ENCODE measurements around the gene MUC21. TPM values are rescaled to one million over a fixed set of nuclear protein-coding genes. Genes with fewer than 3 reads are reported as not detected.
A peak's percentile ranks its signal among the peaks of the same experiment; 100 is the strongest.
"Not testable (repeated sequence)": the region's sequence is repeated elsewhere in the genome, so short reads cannot be mapped to it uniquely, and the experiment has no call there.

Gene MUC21
- total RNA-seq: not detected

- DNase-seq: no peak
Measured at GRCh38 chr6:30983439-30983838, at the start of gene MUC21. TSS of gene MUC21 (plus strand) at chr6:30983718. CDS start at chr6:30983959, 241 bp downstream.

- DNase-seq: no peak
Measured at GRCh38 chr6:30935018-30935417, 48.5 kb upstream of the MUC21 start.

- no peak for DNase-seq
Measured at GRCh38 chr6:30937265-30937664, 46.3 kb upstream of the MUC21 start.

DNA sequence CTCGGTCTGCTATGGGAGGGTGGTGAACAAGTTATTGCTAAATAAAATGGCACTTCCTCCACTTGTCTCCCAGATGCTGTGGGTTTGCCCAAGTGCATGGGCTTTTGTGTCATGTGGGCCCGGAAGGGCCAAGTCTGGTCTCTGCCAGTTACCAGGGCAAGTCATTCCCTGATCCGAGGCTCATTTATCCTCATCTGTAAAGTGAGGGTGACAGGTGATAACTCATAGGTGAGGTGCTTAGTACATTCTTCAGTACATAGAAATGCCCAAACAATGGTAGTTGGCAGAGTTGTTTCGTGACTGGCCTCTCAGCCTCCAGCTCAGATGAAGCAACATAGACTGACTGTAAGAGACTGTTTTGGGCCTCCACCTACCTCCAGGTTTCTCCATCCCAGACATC is 44.8 kb upstream of the MUC21 start:
- DNase-seq: no peak

DNA sequence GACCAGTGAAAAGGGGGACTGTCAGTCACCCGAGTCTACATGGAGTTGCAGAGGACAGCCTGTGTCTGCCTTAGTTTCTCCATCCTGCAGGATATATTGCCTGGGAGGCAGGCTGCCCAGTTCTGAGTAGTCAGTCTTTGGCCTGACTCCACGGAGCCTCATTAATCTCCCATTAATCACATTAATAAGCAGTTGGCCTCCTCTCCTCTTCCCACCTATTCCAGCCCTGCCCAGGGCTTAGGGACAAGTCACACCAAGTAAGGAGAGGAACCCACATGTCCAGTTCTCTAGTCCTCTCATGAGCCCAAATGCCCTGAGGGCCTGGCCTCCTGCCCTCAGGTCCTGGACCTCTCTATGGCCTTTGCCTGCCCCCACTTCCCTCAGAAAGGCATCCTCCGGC is 44.0 kb upstream of the MUC21 start:
- no peak for DNase-seq

DNA sequence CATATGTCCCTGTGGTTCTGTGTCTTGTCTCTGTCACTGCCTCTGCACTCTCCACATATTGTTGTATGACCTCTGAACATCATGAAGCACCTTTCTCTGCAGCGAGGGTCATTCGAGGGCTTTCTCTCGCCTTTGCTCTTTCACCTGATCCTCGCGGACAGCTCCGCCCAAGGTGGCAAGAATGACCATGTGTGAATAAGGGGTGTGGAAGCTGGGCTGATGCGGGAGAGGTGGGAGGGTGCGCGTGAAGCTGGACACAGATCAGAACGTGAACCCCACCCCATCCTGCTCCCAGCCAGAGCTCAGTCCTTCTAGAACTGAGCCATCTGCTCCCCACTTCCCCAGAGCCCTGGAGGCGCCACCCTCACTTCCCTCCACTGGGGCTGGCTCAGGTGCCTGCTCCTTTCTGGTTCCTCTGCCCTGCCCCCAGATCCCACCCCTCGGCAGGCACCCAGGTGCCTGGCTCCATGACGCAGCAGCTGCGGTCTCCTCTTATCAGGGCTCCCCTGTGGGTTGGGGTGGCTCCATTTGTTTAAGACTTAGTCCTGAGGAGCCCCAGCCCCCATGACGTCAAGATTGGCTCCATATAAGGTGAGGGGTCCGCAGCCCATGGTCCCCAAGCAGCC is 43.0 kb upstream of the MUC21 start, which contains the start of gene MUCL3:
Gene MUCL3, plus strand, starts transcription at position 613 of the 626 bp plus-strand sequence. CDS start 27 bp downstream, outside the sequence.
- no peak for DNase-seq

DNA sequence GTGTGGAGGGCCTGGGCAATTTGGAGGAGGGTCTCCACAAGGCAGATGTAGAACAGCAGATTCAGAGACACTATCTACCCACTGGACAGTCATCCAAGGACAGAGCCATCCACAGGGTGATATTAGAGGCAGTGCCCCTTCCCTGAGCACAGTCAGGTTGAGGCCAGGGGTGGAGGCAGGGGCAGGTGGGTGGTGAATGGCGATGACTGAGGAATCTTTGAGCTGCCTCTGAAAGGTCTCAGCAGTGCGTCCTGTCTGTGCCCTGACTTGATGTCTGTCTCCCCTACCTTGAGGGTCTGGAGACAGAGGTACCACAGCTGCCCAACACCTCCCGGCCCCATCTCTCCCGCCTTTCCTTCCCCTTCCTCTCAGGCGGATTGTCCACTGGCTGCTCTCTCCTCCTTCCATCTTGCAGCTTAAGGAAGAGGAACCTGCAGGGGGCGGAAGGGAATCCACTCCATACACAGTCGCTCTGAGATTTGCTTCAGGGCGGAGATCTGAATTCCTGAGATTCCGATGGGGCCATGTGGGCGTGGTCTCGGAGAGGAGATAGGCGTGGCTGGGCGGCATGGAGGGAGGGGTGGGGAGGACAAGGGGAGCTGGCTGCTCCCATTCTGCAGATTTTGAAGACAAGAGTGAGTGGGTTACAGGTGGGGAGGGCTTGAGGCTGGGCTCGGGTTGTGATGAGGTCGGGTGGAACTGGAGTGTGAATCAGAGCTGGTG is 41.0 kb upstream of the MUC21 start:
- no peak for DNase-seq

GRCh38 chr6:30944051-30944450 is 39.5 kb upstream of the MUC21 start:
- DNase-seq: no peak

- no peak for DNase-seq
Measured at GRCh38 chr6:30945281-30945680, 38.2 kb upstream of the MUC21 start.

DNA sequence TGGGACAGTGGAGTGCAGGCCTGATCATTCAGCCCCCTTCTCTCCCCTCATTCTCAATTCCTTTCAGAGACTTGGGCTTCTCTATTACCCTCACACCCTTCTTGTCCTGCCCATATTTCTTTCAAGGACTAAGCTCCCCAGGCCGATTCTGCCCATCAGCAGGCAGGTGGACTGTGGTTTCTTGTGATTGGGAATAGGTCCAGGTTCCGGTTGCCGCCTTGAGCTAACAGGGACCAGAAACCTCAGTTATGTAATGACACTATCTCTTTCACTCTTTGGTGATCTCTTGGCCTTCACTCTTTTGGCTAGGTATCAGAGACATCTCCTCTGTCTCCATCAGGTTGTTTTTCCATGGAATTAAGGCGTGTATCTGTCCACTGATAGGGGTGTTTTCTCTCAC is 36.3 kb upstream of the MUC21 start:
- DNase-seq: no peak

- DNase-seq: no peak
Measured at GRCh38 chr6:30948811-30949210, 34.7 kb upstream of the MUC21 start.

- no peak for DNase-seq
Measured at GRCh38 chr6:30951907-30952469, 31.5 kb upstream of the MUC21 start.

- DNase-seq: no peak
Measured at GRCh38 chr6:30954631-30955366, 28.7 kb upstream of the MUC21 start.

DNA sequence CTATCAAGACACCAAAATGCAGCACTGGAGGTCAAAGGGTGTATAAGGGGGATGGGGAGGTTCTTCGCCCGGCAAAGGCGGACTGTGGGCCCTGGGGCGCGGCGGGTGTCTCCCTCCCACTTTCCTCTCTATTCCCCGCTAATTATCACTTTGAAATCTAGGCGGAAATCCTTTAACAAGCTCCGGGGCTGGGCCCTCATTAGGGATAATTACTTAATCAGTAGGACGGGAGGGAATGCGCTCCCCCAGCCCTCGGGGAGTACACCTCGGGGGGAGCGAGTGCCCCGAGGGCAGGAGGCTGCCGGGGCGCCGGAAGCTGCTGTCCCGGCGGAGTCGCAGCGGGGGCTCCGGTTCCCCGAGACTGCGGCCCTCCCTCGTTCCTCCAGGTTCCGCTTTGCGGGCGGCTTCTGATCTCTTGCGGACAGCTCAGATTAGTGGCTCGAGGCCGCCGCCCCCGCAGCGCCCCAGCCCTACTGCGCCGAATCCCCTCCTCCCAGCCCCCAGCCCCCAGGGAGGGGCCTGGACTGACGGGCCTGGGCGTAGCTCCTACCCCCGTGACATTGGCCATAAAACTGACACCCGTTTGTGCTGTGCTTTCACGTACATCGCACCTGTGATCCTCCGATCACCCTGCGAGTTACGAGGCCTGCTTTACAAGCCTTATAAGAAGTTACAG is 28.0 kb upstream of the MUC21 start:
- DNase-seq: peak; percentile 38

DNA sequence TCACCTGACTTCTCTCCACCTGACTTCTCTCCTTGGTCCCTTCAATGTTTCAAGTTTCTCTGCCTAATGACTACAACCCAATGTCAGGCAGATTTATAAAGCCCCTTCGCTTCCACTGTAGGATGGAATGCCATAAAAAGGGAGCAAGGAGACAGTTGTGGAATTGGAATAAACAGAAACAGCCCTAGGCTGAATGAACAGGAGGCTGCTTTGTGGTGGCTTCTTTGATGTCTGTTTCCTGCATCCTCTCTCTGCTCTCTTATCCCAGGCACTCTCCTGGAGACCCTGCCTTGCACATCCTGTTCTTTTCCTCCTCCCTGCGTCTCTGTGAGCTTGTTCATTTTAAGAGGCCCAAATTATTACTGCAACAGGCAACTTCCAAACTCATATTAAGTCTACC is 25.8 kb upstream of the MUC21 start:
- DNase-seq: no peak

DNA sequence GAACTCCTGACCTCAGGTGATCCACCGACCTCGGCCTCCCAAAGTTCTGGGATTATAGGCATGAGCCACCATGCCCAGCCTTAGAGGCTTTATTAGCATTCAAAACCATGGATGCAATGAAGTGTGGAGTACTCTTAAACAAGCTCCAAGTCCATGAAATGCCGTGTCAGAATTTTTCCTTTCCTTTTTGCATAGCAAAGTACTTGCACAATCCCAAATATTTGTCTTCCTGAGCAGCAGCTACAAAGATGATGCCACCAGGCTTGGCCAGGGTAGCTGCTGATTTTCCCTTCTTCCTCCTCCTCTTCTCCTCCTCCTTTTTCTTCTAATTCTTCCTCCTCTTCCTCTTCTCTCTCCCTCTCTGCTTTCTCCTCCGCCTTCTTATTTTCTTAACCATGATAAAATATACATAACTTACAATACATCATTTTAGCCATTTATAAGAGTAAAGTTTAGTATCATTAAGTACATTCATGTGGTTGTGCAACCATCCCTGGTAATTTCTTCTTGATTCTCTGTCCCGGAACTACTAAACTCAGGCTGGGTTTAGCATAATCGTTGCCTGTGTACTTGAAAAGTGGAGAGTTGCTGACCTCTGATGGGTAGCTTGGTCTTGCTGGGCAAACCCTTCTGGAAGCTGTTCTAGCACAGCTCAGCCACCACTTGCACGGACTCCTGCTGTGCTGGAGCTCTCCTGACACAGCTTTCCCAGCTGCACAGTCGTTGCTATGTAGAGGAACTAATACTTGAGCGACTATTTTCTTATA is 22.4 kb upstream of the MUC21 start:
- no peak for DNase-seq

DNA sequence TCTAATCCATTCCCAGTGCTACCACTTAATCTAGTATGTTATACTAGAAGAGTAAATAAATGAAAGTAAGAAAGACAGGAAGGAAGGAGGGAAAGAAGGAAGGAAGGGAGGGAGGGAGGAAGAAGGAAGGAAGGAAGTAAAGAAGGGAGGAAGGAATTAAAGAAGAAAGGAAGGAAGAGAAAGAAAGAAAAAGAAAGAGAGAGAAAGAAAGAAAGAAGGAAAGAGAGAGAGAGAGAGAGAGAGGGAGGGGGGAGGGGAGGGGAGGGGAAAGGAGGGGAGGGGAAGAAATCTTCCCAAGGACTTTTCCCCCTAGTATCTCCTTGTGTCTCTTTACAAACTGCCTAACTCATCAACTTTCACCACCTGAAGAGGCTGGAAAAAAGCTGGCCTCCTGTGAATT is 20.8 kb upstream of the MUC21 start:
- no peak for DNase-seq

GRCh38 chr6:30963641-30964040 is 19.9 kb upstream of the MUC21 start:
- no peak for DNase-seq

DNA sequence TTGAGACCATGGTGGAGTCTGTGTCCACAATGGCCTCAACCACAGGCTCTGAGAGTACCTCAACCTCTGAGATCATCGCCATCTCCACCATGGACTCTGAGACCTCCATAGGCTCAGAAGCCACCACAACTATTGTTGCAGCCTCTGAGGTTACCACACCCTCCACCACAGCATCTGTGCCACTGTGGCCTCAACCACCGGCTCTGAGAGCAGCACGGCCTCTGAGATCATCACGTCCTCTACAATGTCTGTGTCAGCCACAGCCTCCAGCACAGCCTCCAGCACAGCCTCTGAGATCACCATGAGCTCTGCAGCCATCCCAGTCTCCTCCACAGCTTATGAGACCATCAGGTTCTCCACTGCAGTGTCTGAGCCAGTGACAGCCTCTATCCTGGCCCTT is 19.4 kb upstream of the MUC21 start:
- no peak for DNase-seq

DNA sequence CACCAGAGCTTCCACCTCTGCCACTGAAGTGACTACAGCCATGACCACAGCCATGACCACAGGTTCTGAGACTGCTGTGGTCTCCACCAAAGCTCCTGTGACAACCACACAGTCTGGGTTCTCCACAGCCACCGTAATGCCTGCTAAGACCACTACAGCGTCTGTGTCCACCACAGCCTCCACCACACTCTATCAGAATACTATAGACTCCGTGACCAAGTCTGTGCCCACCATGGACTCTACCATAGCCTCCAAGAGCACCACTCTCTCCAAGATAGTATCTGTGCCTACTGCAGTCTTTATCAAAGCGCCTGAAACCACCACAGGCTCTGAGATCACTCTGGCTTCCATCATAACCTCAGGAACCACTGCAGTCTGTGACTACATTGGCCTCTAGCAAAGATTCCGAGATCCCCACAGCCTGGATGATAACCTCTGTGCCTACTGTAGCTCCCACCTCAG is 18.3 kb upstream of the MUC21 start:
- no peak for DNase-seq

GRCh38 chr6:30966154-30966553 is 17.4 kb upstream of the MUC21 start:
- DNase-seq: no peak

DNA sequence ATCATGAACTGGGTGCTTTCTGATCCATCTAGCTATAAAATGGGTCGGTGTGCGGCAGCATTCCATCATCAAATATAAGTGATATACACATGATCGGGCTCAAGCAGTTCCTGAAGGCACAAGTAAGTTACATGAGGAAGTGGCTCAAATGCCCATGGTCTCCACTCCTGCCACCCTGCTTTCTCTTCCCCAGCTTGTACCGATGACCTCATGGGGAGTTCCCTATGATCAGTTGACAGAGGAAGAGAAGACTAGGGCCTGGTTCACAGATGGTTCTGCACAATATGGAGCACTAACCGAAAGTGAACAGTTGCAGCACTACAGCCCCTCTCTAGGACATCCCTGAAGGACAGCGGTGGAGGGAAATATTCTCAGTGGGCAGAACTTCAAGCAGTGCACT is 14.3 kb upstream of the MUC21 start:
- not testable (repeated sequence) for DNase-seq

All from effector CD4-positive, alpha-beta T cell (primary cell).